Occipital lobe (tissue), 3 donors: Measurements from ENCODE around the gene PTPN2. TPM values are rescaled to one million over a fixed set of nuclear protein-coding genes. Genes with fewer than 3 reads are reported as not detected.

Experiments used
- DNase-seq: peaks from one replicate; lab custom pipeline; 2025; lab: John Stamatoyannopoulos, UW
- small RNA-seq: library from RNA; depleted of rRNA; stranded (forward); fragments of <200 nt; gene quantifications from one replicate; pipeline ENCODE3, GENCODE V24; 2014
- total RNA-seq: library from RNA; depleted of rRNA; stranded (reverse); fragments of >200 nt; gene quantifications from one replicate; pipeline ENCODE4 v1.2.3, GENCODE V29; 2014

Gene PTPN2
- total RNA-seq, 1 donor from 2014 or later = 94.7 TPM

DNA sequence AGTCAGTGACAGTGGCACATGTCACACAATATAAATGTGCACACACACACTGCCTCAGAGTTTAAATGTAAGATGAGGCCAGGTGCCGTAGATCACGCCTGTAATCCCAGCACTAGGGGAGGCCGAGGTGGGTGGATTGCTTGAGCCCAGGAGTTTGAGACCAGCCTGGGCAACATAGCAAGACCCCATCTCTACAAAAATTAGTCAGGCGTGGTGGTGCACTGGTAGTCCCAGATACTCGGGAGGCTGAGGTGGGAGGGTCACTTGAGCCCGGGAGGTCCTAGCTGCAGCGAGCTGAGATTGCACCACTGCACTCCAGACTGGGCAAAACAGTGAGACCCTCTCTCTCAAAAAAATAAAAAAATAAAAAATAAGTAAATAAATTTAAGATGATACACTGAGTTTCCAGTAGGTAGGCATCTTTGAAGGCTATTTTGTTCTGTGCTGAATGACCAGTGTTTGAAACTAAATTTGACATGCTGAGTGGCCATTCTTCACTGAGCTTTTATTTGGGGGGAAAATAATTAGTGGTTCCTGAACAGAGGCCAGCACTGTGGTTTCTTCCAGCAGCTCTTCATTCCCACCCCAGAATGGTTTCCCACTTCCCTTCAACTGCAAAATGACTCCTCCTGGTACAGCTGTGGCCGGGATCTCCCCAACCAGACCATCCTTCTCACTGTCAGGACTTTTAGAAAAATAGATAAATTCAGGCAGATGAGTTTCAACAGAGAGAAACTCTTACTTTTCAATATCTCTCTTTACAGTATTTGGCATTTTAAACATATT lies 136.3 kb downstream of the PTPN2 start:
- no peak for DNase-seq

DNA sequence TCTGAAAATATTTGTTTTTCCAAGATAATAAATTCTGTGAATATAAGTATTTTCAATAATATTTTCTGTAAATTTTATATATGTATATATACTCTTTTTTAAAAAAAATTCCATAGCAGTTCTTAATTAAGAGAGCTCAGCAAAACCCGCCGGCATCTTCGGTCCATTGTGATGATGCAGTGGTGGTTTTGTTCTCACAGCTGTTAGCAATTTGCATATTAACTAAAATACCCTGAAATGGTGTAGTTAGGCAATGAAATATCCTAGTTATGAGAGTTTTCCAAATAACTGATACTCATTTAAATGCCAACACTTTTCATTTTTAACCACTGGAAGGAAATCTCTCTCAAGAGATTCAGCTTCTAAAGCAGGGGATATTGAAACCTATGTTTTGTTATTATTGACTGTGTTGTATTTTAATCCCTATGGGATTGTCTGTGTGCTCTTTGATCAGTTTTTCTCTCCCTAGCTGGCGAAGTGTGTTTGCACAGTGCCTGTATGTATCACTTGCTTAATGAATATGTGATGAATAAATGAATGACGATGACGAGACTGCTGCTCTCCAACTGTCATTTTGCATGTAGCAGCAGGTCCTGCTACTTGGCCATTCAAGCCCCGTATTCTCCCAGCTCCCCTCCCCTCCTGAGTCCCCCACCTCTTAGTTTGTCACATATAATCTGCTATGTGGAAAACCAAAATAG lies 138.8 kb downstream of the PTPN2 start:
- DNase-seq = no peak

DNA sequence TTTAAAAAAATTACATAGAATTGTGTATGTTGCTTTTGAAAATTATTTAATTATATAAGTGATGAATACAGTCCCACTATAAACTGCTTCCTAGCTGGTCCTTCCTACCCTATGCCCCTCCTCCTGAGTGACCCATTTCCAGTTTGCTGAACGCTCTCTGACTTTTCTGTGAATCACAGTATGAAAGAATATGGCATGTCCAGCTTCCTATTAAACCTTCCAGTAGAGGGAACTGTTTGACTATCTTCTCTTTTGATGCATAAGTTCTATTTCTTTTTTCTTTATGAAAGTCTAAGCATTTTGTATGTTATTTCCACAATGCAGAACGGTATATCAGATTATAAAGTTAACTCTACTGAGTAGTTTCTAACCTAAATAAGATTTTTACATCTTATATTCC lies 139.9 kb downstream of the PTPN2 start:
- DNase-seq = no peak

DNA sequence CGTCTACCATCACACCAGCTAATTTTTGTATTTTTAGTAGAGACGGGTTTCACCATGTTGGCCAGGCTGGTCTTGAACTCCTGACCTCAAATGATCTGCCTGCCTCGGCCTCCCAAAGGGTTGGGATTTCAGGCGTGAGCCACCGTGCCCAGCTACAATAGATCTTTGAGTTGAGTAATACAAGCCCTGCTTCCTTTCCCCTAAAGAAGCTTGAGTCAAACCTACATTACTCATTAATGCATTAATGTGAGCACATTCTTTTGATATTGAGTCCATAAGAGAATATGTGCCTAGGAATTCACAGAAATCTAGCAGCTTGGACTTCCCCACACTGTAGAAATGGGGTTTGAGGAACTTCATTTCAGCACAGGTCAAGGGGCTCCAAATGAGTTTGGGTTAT lies 141.6 kb downstream of the PTPN2 start:
- no peak for DNase-seq

Small RNAs within 50 kb of the gene (small RNA-seq; reads per million reads assigned to genes)
- gene RF00019 = not detected

Other genes starting within 250 kb of the PTPN2 start
- gene SPIRE1, start 226.1 kb downstream of the PTPN2 start, total RNA-seq = 128 TPM
- 22.5 TPM for gene CEP76, start 181.5 kb downstream of the PTPN2 start, total RNA-seq
- gene PSMG2, start 181.2 kb downstream of the PTPN2 start, total RNA-seq = 73.2 TPM
- 40.1 TPM for gene SEH1L, start 63.8 kb upstream of the PTPN2 start, total RNA-seq
- 66.3 TPM for gene CEP192, start 107.1 kb upstream of the PTPN2 start, total RNA-seq